DMS79 (cell line): ENCODE data around the gene PPFIA3.
A peak's percentile ranks its signal among the peaks of the same experiment; 100 is the strongest.

Source experiments
- DNase-seq: peaks from one replicate; lab custom pipeline; 2025; lab: John Stamatoyannopoulos, UW

The PPFIA3 gene

GRCh38 chr19:49182848-49183375, 63.6 kb downstream of the PPFIA3 start:
- DNase-seq: no peak

DNA sequence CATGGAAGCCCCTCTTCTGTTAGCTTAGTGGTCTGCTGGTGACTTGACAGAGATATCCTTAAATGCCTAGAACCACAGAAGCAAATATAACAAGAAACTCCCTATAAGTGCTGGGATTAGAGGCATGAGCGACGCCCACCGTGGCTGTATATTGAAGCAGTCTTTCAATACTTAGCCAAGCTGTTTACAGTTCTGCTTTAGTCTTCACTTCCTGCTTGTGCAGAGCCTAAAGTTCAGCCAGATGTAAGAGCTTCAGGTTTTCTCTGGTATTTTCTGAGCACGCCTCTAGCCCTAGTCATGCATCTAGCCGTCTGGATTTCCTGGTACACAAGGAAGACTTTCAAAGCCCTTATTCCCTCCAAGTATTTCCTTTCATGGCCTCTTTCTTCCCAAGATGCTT, 66.8 kb downstream of the PPFIA3 start:
- no peak for DNase-seq

DNA sequence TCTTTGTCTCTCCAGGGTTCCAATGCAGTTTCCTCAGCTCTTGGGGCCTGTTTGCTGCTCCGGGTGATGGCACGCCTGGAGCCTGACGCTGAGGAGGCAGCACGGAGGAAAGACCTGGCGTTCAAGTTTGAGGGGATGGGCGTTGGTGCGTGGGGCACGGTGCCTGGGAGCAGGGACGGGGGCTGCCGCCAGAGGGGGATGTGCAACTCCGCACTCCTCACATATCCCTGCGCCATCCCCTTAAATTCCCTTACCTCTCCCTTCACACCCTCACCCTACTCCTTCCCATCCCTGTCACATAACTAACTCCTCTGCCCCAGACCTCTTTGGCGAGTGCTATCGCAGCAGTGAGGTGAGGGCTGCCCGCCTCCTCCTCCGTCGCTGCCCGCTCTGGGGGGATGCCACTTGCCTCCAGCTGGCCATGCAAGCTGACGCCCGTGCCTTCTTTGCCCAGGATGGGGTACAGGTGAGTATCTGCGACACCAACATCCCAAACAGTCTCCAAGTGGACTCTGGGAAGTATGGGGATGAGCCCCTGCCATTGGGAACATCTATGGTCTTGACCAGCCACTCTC, 69.4 kb downstream of the PPFIA3 start:
- DNase-seq: no peak

GRCh38 chr19:49189259-49189658, 69.9 kb downstream of the PPFIA3 start:
- no peak for DNase-seq

GRCh38 chr19:49190781-49191180, 71.4 kb downstream of the PPFIA3 start:
- DNase-seq: no peak

DNA sequence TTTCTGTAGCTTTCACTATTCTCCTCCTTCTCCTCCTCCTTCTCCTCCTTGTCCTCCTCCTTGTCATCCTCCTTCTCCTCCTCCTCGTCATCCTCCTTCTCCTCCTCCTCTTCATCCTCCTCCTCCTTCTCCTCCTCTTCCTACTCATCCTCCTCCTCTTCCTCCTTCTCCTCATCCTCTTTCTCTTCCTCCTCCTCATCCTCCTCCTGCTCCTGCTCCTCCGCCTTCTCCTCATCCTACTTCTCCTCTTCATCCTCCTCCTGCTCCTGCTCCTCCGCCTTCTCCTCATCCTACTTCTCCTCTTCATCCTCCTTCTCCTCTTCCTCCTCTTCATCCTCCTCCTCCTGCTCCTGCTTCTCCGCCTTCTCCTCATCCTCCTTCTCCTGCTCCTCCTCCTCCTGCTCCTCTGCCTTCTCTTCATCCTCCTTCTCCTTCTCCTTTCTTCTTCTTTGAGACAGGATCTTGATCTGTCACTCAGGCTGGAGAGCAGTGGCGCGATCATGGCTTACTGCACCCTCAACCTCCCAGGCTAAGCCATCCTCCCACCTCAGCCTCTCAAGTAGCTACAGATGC, 74.6 kb downstream of the PPFIA3 start:
- peak; percentile 64 for DNase-seq

DNA sequence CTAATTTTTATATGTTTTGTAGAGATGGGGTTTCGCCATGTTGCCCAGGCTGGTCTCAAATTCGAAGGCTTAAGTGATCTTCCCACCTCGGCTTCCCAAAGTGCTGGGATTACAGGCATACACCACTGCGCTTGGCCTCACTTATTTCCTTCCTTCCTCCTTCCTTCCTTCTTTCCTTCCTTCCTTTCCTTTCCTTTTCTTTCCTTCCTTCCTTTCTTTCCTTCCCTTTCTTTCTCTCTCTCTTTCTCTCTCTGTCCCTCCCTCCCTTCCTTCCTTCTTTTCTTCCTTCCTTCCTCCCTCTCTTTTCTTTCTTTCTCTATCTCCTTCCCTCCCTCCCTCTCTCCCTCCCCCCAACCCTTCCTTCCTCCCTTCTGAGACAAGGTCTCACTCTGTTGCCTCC, 75.1 kb downstream of the PPFIA3 start:
- no peak for DNase-seq

GRCh38 chr19:49196527-49197240, 77.3 kb downstream of the PPFIA3 start:
- DNase-seq: peak; percentile 74

GRCh38 chr19:49200238-49200862, 81.0 kb downstream of the PPFIA3 start:
- no peak for DNase-seq
